GM20000 (cell line): ENCODE measurements around the gene PTPN22.
"Not testable (repeated sequence)": the region's sequence is repeated elsewhere in the genome, so short reads cannot be mapped to it uniquely, and the experiment has no call there.

Experiments used
- DNase-seq: peaks from one replicate; pipeline ENCODE4 v3.0.0; 2012; ENCODE audit warnings: low spot score
- CTCF ChIP-seq: IDR thresholded peaks from 2 replicates; pipeline ENCODE4 v1.5.1; 2012; ENCODE audit warnings: mild to moderate bottlenecking, control low read depth; ENCODE audit errors: extremely low read depth, missing control alignments

Gene PTPN22

GRCh38 chr1:113858418-113858817 lies 13.1 kb downstream of the PTPN22 start:
- no peak for DNase-seq
- no peak for TF ChIP-seq CTCF

GRCh38 chr1:113857776-113858175 lies 13.7 kb downstream of the PTPN22 start:
- no peak for TF ChIP-seq CTCF
- no peak for DNase-seq

GRCh38 chr1:113856401-113856790 lies 15.1 kb downstream of the PTPN22 start:
- no peak for TF ChIP-seq CTCF
- no peak for DNase-seq

GRCh38 chr1:113855630-113856400 lies 15.7 kb downstream of the PTPN22 start:
- no peak for DNase-seq
- no peak for TF ChIP-seq CTCF

GRCh38 chr1:113854234-113854633 lies 17.3 kb downstream of the PTPN22 start:
- no peak for DNase-seq
- no peak for TF ChIP-seq CTCF

- not testable (repeated sequence) for DNase-seq
Observed at GRCh38 chr1:113852694-113853093, 18.8 kb downstream of the PTPN22 start.

- no peak for TF ChIP-seq CTCF
- no peak for DNase-seq
Observed at GRCh38 chr1:113850127-113850796, 21.2 kb downstream of the PTPN22 start.

- no peak for TF ChIP-seq CTCF
- DNase-seq, result no peak
Observed at GRCh38 chr1:113849072-113849471, 22.4 kb downstream of the PTPN22 start.
